Spleen (tissue), 7 donors: ENCODE data around the gene ACOXL.

ENCODE experiments used
- CTCF ChIP-seq, 11 experiments: fragments of 200-600 bp in 7 of 11; fragments of 450-650 bp in 4 of 11; sonication (generic) in 4 of 11; IDR thresholded peaks in 8 of 11; conservative IDR thresholded peaks in 3 of 11; 1 replicate in 7 of 11; 2 replicates in 4 of 11; pipeline versions ENCODE4 v1.4.0 to v1.8.0; 2016 to 2021; ENCODE audit warnings: antibody characterized with exemption in 11 of 11, inconsistent platforms in 4 of 11, mild to moderate bottlenecking in 1 of 11
- POLR2A ChIP-seq, 3 donors: fragments of 450-650 bp; IDR thresholded peaks; one replicate each; pipeline ENCODE4 v1.5.1; 2017; ENCODE audit warnings: antibody characterized with exemption in 3 of 3, mild to moderate bottlenecking in 1 of 3
- POLR2AphosphoS5 ChIP-seq, 3 donors: sonication (generic); formaldehyde crosslinking; IDR thresholded peaks; one replicate each; pipeline ENCODE4 v1.5.1; 2017; ENCODE audit warnings: antibody characterized with exemption in 3 of 3
- donor health status: DM: no; HTN: no; CAD: no; lungs with moderate emphysema.
- donor health status: DM: no; HTN: no; CAD: no.
- donor health status: DM: no; HTN: no; CAD: no.

DNA sequence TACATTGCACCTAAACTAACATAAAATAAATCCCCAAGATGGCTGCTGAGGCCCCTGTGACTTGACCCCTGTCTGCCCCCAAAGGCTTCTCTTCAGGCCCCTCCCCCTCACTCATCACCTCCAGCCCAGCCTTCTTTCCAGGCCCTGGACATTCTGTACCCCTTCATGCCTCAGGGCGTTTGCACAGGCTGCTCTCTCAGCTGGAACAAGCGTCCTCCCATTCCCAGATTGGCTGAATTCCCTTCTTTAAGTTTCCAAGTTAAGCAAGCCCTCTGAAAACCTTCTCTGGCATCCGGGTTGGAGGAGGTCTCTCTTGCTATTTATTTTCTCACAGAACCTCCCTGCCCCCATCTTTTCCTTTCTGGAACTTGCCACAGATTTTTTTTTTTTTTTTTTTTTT, 223.2 kb downstream of the ACOXL start:
- TF ChIP-seq POLR2AphosphoS5 (IDR thresholded peaks at IDR 0.05) (no peak), CTCF (IDR thresholded peaks at IDR 0.05 in 8 of 11, conservative IDR thresholded peaks at IDR 0.05 in 3 of 11) (no peak), POLR2A (IDR thresholded peaks at IDR 0.05) (no peak)
